Dedifferentiated amniotic fluid mesenchymal stem cell (primary cell): ENCODE results near the gene EIF3CL.
"Not testable (repeated sequence)": the region's sequence is repeated elsewhere in the genome, so short reads cannot be mapped to it uniquely, and the experiment has no call there.

Experiments
- DNase-seq: peaks from one replicate; pipeline ENCODE4 v3.0.0-alpha.2; 2016; ENCODE audit errors: extremely low spot score

The EIF3CL gene, protein sequence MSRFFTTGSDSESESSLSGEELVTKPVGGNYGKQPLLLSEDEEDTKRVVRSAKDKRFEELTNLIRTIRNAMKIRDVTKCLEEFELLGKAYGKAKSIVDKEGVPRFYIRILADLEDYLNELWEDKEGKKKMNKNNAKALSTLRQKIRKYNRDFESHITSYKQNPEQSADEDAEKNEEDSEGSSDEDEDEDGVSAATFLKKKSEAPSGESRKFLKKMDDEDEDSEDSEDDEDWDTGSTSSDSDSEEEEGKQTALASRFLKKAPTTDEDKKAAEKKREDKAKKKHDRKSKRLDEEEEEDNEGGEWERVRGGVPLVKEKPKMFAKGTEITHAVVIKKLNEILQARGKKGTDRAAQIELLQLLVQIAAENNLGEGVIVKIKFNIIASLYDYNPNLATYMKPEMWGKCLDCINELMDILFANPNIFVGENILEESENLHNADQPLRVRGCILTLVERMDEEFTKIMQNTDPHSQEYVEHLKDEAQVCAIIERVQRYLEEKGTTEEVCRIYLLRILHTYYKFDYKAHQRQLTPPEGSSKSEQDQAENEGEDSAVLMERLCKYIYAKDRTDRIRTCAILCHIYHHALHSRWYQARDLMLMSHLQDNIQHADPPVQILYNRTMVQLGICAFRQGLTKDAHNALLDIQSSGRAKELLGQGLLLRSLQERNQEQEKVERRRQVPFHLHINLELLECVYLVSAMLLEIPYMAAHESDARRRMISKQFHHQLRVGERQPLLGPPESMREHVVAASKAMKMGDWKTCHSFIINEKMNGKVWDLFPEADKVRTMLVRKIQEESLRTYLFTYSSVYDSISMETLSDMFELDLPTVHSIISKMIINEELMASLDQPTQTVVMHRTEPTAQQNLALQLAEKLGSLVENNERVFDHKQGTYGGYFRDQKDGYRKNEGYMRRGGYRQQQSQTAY

DNA sequence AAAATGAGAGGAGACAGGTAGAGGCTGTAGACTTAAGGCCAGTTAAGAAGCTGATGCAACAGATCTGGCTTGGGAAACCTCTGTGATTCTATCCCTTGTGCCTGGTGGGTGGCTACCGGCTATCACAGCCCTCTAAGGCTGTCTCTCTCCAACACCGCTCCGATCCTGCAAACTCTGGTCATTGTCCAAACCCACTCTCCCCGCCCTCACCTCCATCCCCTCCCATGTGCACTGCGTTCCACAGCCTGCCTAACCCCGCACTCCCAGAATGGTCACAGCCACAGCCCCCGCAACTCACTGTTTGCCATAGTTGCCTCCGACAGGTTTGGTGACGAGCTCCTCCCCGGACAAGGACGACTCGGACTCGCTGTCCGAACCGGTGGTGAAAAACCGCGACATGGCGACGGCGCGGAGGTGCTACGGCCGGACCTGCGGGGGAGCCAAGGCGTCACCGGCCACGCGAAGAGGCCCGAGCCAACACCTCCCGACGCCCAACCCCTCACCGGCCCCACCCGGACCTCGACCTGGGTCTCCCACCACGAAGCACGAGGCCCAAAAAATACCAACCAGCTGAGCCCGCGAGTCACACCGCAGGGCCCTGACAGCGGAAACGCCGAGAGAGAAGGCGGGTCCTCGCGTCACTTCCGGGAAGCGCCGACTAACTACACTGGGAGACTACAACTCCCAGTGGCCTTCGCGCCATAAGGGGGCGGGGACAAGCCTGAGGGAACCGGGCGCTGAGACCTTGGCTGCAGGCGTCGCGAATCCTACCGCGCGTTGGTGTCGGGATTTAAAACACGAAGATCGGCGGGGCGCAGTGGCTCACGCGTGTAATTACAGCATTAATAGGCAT lies at the start of gene EIF3CL:
TSS of gene EIF3CL (minus strand) at position 622 of the 853 bp plus-strand sequence. CDS start at position 399, 223 bp downstream.
- DNase-seq: not testable (repeated sequence)

DNA sequence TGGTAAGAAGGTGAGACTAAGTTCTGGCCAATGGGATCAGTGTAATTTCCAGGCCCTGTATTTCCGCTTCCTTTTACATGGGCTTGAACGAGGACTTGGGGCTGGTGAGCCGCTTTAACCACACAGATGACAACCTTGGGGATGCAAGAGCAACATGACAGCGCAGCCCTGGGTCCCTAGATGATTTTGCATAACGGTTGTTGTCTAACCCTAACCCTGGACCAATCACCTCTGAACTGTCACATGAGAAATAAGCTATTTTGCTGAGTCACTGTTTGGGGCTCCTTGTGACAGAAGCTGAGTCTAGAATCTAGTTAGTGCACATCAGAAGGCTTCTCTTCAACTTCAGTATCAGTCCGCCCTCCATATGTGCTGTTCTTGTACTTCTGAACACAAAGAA lies 43.4 kb upstream of the EIF3CL start:
- not testable (repeated sequence) for DNase-seq

DNA sequence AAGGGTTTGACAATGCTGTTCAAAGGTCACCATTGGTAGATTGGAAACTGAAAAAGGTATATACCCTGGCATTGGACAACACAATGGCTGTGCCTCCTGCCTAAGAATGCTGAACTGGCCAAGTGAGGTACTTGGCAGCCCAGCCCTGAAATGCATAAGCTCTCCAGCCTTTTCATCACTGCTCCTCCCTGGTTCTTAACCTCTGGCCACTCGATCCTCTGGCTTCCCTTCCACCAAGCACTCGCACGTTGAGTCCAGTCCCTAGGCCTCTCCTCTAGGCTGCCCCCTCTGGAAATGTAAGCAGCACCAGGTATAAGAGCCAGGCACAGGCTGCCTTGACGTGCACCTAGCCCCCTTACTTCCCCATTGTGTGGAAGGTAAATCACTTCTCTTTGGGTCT lies 42.7 kb upstream of the EIF3CL start:
- DNase-seq: not testable (repeated sequence)

DNA sequence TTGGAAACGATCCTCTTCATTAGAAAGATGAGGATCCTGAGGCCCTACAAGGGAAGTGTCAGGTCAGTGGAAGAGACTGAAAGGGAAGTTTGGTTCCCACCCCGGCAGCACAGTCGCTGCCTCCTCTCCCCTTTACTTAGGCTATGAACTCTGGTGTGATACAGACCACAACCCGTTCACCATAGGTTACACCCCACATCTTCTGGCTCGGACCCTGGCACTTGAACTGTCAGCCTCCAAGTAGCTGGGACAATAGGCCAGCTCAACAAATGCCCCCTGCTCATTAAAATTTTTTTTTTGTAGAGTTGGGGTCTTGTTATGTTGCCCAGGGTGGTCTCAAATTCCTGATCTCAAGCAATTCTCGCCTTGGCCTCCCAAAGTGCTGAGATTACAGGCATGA lies 40.3 kb upstream of the EIF3CL start:
- not testable (repeated sequence) for DNase-seq

DNA sequence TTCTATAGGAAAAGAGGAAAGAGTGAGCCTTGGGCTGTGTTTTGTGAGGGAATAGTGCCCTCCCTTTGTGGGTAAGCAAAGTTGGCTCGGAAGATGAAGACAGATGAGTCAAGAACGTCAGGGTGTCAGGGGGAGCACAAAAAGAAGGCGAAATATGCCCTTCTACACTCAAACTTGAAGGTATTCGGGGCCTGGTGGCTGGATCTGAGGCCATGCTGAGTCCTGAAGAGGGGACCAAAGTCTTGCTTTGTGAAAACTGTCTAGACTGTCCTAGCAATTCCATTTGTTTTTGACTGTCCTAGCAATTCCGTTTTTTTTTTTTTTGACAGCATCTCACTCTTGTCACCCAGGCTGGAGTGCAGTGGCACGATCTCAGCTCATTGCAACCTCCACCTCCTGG lies 35.3 kb upstream of the EIF3CL start:
- DNase-seq: not testable (repeated sequence)

DNA sequence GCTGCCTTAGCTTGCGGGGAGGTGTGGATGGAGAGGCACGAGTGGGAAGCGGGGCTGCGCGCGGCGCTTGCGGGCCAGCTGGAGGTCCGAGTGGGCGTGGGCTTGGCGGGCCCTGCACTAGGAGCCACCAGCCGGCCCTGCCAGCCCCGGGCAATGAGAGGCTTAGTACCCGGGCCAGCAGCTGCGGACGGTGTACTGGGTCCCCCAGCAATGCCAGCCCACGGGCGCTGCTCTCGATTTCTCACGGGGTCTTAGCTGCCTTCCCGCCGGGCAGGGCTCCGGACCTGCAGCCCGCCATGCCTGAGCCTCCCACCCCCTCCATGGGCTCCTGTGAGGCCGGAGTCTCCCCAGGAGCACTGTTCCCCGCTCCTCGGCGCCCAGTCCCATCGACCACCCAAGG lies 31.7 kb upstream of the EIF3CL start:
- DNase-seq: not testable (repeated sequence)

DNA sequence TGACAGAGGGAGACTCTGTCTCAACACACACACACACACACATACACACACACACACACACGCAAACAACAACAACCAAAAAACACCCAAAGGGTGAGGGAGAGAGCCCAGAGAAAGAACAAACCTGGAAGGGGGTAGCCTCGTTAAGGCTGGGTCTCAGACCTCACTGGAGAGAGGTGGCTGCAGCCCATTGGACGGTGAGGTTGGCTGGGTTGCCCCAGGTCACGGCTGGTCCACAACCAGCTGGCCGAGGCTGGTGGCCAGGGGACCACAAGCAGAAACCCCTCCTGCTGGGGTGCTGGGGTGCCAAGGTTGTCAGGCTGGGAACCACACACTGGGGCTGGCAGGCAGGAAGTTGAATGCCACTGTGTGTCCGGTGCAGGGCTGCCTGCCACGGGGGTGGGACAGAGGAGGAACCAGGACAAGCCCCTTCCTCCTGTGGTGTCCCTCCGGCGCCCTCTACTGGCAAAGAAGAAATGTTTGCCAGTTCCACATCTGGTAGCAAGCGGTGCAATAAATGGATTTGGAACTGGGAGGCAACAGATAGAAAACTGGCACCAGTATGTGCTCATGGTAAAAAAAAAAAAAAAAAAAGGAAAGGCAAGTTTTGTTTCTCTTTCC lies 22.5 kb upstream of the EIF3CL start:
- DNase-seq: not testable (repeated sequence)

DNA sequence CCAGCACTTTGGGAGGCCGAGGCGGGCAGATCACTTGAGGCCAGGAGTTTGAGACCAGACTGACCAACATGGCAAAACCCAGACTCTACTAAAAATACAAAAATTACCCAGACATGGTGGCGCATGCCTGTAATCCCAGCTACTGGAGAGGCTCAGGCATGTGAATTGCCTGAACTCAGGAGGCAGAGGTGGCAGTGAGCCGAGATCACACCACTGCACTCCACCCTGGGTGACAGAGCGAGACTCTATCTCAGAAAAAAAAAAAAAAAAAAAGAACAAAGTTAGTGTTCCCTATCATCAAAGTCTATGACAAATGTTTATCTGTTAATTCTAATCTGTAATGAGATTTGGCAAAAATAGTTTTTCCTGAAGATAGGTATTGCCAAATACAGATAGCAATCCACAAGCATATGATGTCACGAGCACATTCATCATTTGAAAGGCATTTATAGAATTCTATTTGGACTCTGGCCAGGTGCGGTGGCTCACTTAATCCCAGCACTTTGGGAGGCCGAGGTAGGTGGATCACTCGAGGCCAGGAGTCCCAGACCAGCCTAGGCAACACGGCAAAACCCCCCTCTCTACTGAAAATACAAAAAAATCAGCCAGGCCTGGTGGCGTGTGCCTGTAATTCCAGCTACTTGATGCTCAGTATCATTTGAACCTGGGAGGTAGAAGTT lies 17.6 kb upstream of the EIF3CL start:
- not testable (repeated sequence) for DNase-seq

DNA sequence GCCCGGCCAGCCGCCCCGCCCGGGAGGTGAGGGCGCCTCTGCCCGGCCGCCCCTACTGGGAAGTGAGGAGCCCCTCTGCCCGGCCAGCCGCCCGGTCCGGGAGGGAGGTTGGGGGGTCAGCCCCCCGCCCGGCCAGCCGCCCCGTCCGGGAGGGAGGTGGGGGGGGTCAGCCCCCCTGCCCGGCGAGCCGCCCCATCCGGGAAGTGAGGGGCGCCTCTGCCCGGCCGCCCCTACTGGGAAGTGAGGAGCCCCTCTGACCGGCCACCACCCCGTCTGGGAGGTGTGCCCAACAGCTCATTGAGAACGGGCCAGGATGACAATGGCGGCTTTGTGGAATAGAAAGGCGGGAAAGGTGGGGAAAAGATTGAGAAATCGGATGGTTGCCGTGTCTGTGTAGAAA lies 13.4 kb upstream of the EIF3CL start:
- DNase-seq: not testable (repeated sequence)

DNA sequence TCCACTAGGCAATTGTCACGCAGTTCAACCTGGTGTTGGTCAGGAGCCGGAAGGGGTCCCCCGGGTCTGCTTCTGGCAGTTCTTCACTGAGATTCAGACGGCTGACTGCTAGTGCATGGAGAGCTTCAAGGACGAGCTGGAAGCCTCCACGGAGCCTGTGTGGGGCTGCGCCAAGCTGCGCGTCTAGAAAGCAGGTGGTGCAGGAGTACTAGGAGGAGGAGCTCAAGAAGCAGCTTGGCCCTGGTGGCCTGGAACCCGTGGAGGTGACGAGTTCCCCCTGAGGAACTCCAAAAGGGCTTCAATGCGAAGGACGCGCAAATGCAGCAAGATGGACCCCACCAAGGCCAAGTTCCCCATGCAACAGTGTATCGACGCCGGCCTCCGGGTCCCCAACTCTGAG lies 10.9 kb upstream of the EIF3CL start:
- not testable (repeated sequence) for DNase-seq

DNA sequence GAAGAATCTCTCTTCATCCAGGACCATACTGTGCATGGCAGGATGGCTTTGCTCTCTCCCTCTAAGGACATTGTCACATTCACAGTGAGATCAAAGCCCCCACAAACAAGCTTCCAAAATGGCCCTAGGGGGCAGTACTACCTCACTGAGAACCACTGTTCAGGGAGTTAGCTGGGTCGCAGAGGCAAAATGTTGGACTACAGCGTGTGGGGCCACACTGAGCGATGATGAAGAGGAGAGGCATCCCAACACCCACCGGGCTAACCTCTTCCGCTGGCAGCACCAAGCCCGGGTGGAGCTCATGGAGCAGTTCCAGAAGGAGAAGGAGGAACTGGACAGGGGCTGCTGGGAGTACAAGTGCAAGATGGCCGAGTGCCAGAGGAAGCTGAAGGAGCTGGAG lies 9.9 kb upstream of the EIF3CL start:
- DNase-seq: not testable (repeated sequence)

DNA sequence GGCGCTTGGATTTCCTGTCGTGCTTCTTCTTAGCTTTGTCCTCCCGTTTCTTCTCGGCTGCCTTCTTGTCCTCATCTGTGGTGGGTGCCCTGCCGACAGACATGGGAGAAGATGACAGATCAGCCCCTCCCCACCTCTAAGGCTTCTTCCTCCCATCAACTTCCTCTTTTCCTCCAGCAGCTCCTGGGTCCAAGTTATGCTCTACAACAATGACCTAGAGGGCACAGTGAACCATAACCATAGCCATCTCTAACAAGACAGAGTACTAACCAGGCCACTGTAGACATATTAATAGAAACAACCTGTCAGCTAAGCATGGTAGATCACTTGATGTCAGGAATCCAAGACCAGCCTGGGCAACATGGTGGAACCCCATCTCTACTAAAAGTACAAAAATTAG lies 11.6 kb downstream of the EIF3CL start:
- not testable (repeated sequence) for DNase-seq

DNA sequence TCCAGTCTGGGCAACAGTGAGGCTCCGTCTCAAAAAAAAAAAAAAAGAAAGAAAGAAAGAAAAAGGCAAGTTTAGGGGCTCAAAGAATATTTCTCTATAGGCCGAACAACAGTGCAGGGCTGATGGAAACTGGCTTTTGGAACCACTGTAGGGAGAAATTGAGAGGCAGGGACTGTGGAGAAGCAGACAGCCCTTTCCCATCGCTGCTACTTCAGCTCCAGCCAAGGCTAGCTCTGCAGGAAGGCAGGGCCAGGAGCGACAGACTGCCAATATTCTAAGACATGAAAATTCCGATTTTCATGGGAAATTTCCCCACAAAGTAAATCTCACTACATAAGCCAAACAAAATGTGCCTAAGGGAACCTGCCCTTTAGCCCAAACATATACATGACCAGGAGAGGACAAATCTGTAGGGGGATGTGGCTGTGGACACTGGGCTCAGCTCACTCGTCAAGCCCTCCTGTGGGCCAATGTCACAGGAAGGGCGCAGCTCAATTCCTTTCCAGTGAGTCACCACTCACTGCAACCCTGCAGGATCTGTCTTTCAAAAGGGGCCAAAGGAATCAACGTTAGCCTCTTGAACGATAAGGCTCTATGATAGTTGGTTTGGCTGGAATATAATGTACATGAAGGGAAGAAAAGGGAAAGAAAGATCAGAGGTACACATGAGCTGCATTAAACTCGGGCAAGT lies 21.3 kb downstream of the EIF3CL start:
- DNase-seq: not testable (repeated sequence)

DNA sequence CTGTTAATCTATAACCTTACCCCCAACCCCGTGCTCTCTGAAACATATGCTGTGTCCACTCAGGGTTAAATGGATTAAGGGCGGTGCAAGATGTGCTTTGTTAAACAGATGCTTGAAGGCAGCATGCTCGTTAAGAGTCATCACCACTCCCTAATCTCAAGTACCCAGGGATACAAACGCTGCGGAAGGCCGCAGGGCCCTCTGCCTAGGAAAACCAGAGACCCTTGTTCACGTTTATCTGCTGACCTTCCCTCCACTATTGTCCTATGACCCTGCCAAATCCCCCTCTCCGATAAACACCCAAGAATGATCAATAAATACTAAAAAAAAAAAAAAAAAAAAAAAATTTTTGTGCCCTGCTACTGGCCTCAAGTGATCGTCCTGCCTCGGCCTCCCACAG lies 25.8 kb downstream of the EIF3CL start:
- not testable (repeated sequence) for DNase-seq

DNA sequence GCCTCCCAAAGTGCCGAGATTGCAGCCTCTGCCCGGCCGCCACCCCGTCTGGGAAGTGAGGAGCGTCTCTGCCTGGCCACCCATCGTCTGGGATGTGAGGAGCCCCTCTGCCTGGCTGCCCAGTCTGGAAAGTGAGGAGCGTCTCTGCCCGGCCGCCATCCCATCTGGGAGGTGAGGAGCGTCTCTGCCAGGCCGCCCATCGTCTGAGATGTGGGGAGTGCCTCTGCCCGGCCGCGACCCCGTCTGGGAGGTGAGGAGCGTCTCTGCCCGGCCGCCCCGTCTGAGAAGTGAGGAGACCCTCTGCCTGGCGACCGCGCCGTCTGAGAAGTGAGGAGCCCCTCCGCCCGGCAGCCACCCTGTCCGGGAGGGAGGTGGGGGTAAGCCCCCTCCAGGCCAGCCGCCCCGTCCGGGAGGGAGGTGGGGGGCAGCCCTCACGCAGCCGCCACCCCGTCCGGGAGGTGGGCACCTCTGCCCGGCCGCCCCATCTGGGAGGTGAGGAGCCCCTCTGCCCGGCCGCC lies 26.5 kb downstream of the EIF3CL start:
- not testable (repeated sequence) for DNase-seq

DNA sequence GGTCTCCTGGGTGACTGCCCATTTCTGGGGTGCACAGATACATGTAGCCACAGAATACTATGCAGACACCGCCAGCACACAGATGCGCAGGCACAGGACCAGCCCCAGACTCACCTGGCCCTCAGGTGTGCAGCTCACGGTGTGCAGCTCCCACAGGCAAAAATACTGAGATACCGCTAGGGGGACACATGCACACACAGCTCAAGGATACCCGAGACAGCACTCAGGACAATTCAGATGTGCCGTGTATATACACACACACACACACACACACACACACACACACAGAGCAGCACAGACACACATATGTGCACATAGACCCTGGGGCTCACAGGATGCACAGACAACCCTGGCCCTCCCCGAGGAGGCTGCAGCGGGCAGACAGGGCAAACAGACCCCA lies 28.5 kb downstream of the EIF3CL start:
- not testable (repeated sequence) for DNase-seq

DNA sequence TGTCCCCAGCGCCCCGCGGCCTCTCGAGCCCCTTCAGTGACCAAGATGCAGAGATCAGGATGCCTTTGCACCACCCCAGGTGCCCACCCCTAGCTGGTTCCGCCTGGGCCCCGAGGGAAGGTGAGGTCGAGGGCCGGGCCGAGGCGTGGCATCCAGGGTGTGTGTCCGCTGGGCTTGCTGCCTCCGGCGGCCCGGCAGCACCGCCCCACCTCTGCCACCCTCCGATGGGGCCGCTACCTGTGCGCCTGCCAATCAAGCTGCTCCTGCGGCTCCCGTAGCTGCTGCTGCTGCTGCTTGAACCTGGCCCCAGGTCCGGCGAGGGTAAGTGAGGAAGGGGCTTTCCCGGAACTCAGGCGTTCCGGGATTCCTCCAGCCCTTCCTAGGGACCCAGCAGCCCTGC lies 29.4 kb downstream of the EIF3CL start:
- not testable (repeated sequence) for DNase-seq

DNA sequence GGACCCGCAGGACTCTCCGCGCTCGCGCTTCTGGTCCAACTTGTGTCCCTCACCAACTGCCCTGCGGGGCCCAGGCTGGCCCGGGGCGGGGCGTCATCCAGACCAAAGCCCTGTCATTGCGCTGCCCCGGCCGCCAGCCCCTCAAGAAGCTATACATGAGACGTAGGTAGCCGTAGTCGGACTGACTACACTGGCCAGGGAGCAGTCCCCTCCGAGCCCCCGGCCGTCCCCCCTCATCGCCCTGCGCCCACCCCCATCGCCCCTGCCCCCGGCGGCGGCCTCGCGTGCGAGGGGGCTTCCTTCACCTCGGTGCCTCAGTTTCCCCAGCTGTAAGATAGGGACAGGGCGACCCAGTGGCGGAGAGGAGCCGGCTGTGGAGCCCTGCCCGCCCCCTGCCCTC lies 35.7 kb downstream of the EIF3CL start:
- DNase-seq: not testable (repeated sequence)

DNA sequence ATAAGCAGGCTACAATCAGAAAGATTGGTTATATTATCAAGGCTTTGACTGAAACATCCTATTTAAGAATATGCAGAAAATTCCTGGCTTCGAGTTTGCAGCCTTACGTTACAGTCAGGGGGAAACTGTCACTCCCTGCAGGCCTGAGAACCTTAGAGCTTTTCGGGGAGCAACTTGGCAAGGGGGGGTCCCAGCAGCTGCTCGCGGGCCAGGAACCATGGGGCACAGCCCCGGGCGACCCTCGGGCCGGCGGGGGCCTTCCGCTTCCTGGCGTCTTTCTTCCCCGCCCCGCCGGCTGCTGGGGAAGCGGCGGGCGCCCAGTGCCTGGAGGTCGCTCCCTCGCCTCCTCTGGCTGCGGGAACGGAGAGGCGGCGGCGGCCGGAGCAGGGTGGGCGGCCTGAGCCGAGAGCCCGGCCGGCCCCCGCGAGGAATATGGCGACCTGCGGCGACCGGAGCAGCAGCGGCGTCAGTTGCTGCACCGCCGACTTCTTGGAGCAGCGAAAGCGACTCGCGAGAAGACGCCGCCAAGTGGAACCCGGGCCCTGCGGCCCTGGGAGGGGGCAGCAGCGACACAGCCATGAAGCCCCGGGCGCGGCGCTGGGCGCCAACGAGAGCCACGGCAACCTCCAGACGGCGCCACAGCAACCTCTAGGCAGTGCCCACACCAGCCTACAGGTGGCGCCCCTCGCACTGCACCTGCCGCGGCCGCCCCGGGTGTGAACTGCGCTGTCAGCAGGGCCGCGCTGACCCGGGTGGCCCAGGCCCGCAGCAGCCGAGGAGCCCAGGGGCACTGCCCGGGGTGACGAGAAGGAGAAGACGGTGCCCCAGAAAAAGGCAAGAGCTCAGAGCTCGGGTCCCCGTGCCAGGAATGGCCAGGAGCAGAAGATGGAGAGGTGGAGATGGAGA lies 39.1 kb downstream of the EIF3CL start:
- not testable (repeated sequence) for DNase-seq
